ENCODE measurements around the gene UBXN2A.

DNA sequence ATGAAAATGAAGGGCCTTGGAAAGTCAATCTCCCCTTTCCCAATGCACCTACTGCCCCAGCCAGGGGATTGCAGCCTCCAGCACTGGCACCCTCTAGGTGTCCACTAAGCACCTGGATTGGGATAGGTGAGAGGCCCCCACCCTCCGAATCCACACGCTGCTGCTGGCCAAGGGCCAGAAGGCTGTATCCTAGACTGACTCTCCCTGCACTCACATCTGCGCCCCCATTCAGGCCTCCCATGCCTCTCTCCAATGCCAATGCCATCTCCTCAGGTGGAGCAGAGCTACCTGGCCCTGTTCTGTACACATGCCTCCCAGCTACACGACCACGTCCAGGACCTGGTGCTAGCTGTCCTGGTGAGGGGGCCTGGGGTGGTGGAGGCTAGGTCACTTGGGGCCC, 79.5 kb downstream of the UBXN2A start:
- TF ChIP-seq, protein P1, sequence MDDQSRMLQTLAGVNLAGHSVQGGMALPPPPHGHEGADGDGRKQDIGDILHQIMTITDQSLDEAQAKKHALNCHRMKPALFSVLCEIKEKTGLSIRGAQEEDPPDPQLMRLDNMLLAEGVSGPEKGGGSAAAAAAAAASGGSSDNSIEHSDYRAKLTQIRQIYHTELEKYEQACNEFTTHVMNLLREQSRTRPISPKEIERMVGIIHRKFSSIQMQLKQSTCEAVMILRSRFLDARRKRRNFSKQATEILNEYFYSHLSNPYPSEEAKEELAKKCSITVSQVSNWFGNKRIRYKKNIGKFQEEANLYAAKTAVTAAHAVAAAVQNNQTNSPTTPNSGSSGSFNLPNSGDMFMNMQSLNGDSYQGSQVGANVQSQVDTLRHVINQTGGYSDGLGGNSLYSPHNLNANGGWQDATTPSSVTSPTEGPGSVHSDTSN (IDR thresholded peaks at IDR 0.05; ENCODE audit: insufficient replicate concordance, low read depth, low read length) = no peak
- no peak for TF ChIP-seq YY1 (IDR thresholded peaks at IDR 0.05; ENCODE audit: low read depth, low read length)
- no peak for TF ChIP-seq NR2C2 (IDR thresholded peaks at IDR 0.05; ENCODE audit: borderline replicate concordance, control insufficient read depth, insufficient read length, low read depth)
- no peak for TF ChIP-seq POLR2A (IDR thresholded peaks at IDR 0.05; ENCODE audit: low read depth, low read length)
- no peak for TF ChIP-seq RCOR1 (conservative IDR thresholded peaks at IDR 0.05; ENCODE audit: low read depth, low read length)
- no peak for TF ChIP-seq KLF5 (IDR thresholded peaks at IDR 0.05; ENCODE audit: partially characterized antibody)
- no peak for TF ChIP-seq CHD2 (IDR thresholded peaks at IDR 0.05; ENCODE audit: borderline replicate concordance, low read depth, low read length)
- no peak for TF ChIP-seq FOS (IDR thresholded peaks at IDR 0.05; ENCODE audit: borderline replicate concordance, extremely low read depth, insufficient read length)
- TF ChIP-seq EZH2 (IDR thresholded peaks at IDR 0.05; ENCODE audit: borderline replicate concordance, control insufficient read depth, low read depth, low read length) = no peak
- TF ChIP-seq CTCF (IDR thresholded peaks at IDR 0.05 in 2 of 3, conservative IDR thresholded peaks at IDR 0.05 in 1 of 3; ENCODE audit: control insufficient read depth in 2 of 3, extremely low read depth in 1 of 3, insufficient read depth in 1 of 3, low read depth in 3 of 3, low read length in 3 of 3) = no peak
- no peak for TF ChIP-seq STAT3 (IDR thresholded peaks at IDR 0.05; ENCODE audit: low read depth, low read length)
